ENCODE results near the gene TECR.
"Not testable (repeated sequence)": the region's sequence is repeated elsewhere in the genome, so short reads cannot be mapped to it uniquely, and the experiment has no call there.

TECR gene

GRCh38 chr19:14540741-14541525 is 11.5 kb downstream of the TECR start:
- H3K4me3 ChIP-seq (ENCODE audit: low read depth, low read length) = no peak overlapping the region
- TF ChIP-seq CTCF (IDR thresholded peaks at IDR 0.05; ENCODE audit: insufficient read depth, low read depth, low read length, missing control alignments) = no peak
- DNase-seq (ENCODE audit: low read depth) = no peak

DNA sequence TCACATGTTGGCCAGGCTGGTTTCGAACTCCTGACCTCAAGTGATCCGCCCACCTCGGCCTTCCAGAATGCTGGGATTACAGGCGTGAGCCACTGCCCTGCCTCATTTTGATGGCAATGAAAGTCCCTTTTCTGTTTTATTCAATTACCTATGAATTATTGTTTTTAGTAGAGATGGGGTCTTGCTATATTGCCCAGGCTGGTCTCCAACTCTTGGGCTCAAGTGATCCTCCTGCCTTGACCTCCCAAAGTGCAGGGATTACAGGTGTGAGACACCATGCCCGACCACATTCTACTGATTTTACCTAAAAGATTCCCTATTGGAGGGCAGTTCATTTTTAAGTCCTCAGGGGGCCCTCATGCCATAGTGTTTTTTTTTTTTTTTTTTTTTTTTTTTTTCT is 12.6 kb downstream of the TECR start:
- not testable (repeated sequence) for DNase-seq (ENCODE audit: low read depth)

DNA sequence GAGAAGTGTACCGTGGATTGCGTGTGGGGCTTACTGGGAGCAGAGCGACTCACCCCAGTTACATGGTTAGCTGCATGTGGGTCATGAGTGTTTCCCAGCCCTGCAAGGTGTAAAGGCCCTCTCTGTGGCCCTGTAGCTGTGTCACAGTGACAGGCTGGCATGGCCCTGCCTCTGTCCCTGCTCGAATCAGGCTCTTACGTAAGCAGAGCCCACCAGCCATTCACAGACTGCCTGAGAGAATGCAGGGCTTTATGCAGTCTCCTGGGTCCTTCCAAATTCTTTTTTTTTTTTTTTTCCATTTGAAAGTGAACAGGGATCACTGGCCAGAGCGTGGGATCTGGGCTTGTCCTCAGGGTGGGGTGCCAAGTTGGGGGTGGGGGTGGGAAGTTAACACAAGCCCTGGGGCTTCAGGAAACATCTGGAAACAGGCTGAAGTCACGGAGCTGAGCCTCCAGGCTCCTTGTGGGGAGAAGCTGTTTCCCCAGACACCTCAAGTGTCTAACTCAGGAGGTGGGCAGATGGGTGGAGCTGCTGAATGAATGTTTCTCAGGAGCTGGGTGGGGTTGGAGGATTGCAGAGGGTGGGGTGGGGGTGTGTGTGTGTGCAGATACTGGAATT is 13.4 kb downstream of the TECR start:
- H3K4me3 ChIP-seq (ENCODE audit: low read depth, low read length) = no peak overlapping the region
- no peak for TF ChIP-seq CTCF (IDR thresholded peaks at IDR 0.05; ENCODE audit: insufficient read depth, low read depth, low read length, missing control alignments)
- no peak for DNase-seq (ENCODE audit: low read depth)

More for the DNA sequence above, 12.6 kb downstream of the TECR start:
- H3K4me3 ChIP-seq (ENCODE audit: low read depth, low read length) = not testable (repeated sequence)

DNA sequence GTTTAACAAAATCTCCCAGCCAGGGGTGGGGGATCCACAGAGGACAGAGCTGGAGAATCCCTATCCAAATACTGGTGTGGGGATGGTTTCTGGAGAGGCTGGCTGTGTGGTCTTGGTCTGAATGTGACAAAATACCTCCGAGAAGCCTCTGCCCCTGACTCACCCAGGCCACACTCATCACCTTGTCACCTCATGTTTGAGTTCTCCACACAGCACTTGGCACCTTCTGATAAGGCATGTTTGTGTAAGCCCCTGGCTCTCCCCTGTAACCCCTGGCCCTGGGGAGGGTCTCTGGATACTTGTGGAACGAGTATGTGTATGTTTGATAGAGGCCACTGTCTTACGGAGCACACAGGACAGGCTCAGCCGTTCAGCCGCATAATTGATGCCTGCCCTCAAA is 14.7 kb downstream of the TECR start:
- no peak for TF ChIP-seq CTCF (IDR thresholded peaks at IDR 0.05; ENCODE audit: insufficient read depth, low read depth, low read length, missing control alignments)
- no peak for DNase-seq (ENCODE audit: low read depth)
- H3K4me3 ChIP-seq (ENCODE audit: low read depth, low read length) = no peak overlapping the region

DNA sequence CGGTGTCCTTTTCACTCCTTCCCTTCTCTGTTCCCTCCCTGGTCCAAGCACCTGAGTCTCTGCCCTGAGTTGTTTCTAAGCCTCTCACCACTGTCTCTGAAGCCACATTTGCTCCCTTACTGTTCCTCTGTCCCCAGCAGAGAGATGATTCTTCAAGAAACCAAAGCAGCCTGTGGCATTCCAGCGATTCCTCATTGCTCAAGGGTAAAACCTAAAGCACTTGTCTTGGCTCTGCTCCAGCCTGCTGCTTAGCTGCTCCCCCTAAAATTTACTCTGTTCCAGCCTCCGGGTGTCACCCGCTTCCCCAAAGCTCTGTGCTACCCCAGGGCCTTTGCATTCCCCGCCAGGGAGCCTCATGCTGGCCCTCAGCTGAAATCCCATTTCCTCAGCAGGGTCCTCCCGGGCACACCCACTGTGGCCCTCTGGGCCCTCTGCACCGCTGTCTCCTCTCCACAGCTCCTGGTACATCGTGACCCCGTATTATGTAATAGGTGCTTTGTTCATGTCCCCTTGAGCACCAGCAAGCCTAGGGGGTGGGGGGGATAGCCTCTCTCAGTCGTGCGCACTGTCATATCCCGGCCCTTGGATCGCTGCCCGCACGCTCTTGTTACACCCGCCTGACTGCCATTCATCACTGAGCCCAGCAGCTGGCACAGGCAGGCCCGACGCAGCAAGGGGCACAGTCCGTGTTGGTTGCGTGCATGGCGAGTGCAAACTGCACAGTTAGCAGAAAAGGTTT is 15.8 kb downstream of the TECR start:
- TF ChIP-seq CTCF (IDR thresholded peaks at IDR 0.05; ENCODE audit: insufficient read depth, low read depth, low read length, missing control alignments) = no peak
- H3K4me3 ChIP-seq (ENCODE audit: low read depth, low read length) = no peak overlapping the region
- DNase-seq (ENCODE audit: low read depth) = no peak

- no peak for TF ChIP-seq CTCF (IDR thresholded peaks at IDR 0.05; ENCODE audit: insufficient read depth, low read depth, low read length, missing control alignments)
Measured at GRCh38 chr19:14545716-14546082, 16.3 kb downstream of the TECR start.

DNA sequence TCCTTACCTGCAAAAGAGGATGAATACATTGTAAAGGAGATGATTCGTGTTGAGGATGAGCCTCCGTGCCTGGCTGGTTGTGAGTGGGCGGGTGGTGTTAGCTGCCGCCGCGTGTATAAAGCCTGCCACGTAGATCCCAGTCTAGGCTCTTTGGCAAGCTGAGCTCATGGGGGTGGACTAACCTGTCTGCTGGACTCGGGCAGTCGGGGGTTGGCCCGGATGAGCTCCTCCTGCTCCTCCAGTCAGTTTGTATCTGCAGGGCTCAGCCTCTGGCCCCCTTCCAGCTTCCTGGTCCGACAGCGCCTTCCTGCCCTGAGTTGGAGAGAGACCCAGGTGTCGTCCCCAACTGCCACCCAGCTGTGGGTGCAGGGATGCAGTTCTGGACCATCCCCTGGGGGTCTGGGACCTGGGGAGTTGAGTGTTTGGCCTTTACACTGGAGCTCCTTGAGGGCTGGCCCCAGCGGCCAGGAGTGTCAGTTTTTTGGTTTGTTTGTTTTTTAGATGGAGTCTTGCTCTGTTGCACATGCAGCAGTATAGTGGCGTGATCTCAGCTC is 20.9 kb downstream of the TECR start:
- no peak overlapping the region for H3K4me3 ChIP-seq (ENCODE audit: low read depth, low read length)
- TF ChIP-seq CTCF (IDR thresholded peaks at IDR 0.05; ENCODE audit: insufficient read depth, low read depth, low read length, missing control alignments) = no peak

More at GRCh38 chr19:14545716-14546082, 16.3 kb downstream of the TECR start:
- no peak overlapping the region for H3K4me3 ChIP-seq (ENCODE audit: low read depth, low read length)
- no peak for DNase-seq (ENCODE audit: low read depth)

More for the DNA sequence above, 20.9 kb downstream of the TECR start:
- no peak for DNase-seq (ENCODE audit: low read depth)
